OCI-LY3 (cell line): ENCODE data around the gene HYI.

Experiments used
- H2AFZ ChIP-seq: fragments of 200-600, 300-600 bp; shearing (Covaris generic); 2 replicates; pipeline ENCODE4 v1.6.0; 2014; ENCODE audit warnings: antibody characterized with exemption, low read depth, low read length
- H3K27ac ChIP-seq: fragments of 200-600, 300-600 bp; sonication (generic); 2 replicates; pipeline ENCODE4 v1.5.1; 2014; ENCODE audit warnings: mild to moderate bottlenecking, low read length, moderate library complexity, mixed read lengths
- H3K27me3 ChIP-seq: fragments of 200-600, 300-600 bp; sonication (generic); 2 replicates; pipeline ENCODE4 v1.6.1; 2014; ENCODE audit warnings: low read depth, low read length, mixed read lengths
- H3K36me3 ChIP-seq: fragments of 200-600, 300-600 bp; sonication (generic); replicated peaks from 2 replicates; pipeline ENCODE3; 2014; ENCODE audit warnings: low read depth, low read length, mixed read lengths
- H3K4me1 ChIP-seq: fragments of 300-600, 200-600 bp; sonication (generic); 2 replicates; pipeline ENCODE4 v1.6.1; 2014; ENCODE audit warnings: low read length, mixed read lengths
- H3K4me2 ChIP-seq: fragments of 200-600, 300-600 bp; sonication (generic); 2 replicates; pipeline ENCODE4 v1.6.1; 2014; ENCODE audit warnings: low read length, mixed read lengths
- H3K4me3 ChIP-seq: fragments of 300-600, 200-600 bp; sonication (generic); 2 replicates; pipeline ENCODE4 v1.5.1; 2014; ENCODE audit warnings: antibody characterized with exemption, mild to moderate bottlenecking, low read length, moderate library complexity
- H3K79me2 ChIP-seq: fragments of 300-600, 200-600 bp; shearing (Covaris generic); 2 replicates; pipeline ENCODE4 v1.6.1; 2014; ENCODE audit warnings: mild to moderate bottlenecking, low read length, mixed read lengths
- H3K9ac ChIP-seq: fragments of 300-600, 200-600 bp; shearing (Covaris generic); 2 replicates; pipeline ENCODE4 v1.6.0; 2014; ENCODE audit warnings: mild to moderate bottlenecking, low read length, moderate library complexity
- H3K9me3 ChIP-seq: fragments of 200-600, 300-600 bp; shearing (Covaris generic); 2 replicates; pipeline ENCODE4 v1.6.1; 2014; ENCODE audit warnings: low read length, mixed read lengths; ENCODE audit not compliant: insufficient read depth
- H4K20me1 ChIP-seq: fragments of 200-600, 300-600 bp; sonication (generic); 2 replicates; pipeline ENCODE4 v1.6.1; 2016; ENCODE audit warnings: low read length, mixed read lengths; ENCODE audit not compliant: insufficient read depth
- CTCF ChIP-seq: fragments of 200-600, 300-600 bp; sonication (generic); IDR thresholded peaks from 2 replicates; pipeline ENCODE4 v1.5.1; 2014; ENCODE audit warnings: antibody characterized with exemption, low read length, low read depth
- EZH2phosphoT487 ChIP-seq: fragments of 200-600 bp; shearing (Covaris generic); IDR thresholded peaks from 2 replicates; pipeline ENCODE4 v1.6.1; 2018; ENCODE audit warnings: antibody characterized with exemption, mixed run types, low read depth

Gene HYI

GRCh38 chr1:43446881-43447835 is 6.6 kb downstream of the HYI start:
- no peaks in the 10 kb centered on the region for H3K9me3 ChIP-seq

GRCh38 chr1:43446388-43446740 is 7.4 kb downstream of the HYI start:
- H3K9ac ChIP-seq, result no peak overlapping the region
- no peak overlapping the region for H3K27ac ChIP-seq
- H3K79me2 ChIP-seq, result no peaks in the 10 kb centered on the region
- H3K4me1 ChIP-seq, result no peaks in the 10 kb centered on the region
- H3K4me3 ChIP-seq, result no peak overlapping the region
- H2AFZ ChIP-seq, result no peak overlapping the region
- no peaks in the 10 kb centered on the region for H3K9me3 ChIP-seq
- no peaks in the 10 kb centered on the region for H3K27me3 ChIP-seq
- no peaks in the 10 kb centered on the region for H3K36me3 ChIP-seq
- no peak overlapping the region for H3K4me2 ChIP-seq
- no peak for TF ChIP-seq CTCF
- no peak for TF ChIP-seq EZH2phosphoT487
- no peaks in the 10 kb centered on the region for H4K20me1 ChIP-seq

More at GRCh38 chr1:43446881-43447835, 6.6 kb downstream of the HYI start:
- no peaks in the 10 kb centered on the region for H4K20me1 ChIP-seq
- no peaks in the 10 kb centered on the region for H3K4me1 ChIP-seq
- no peaks in the 10 kb centered on the region for H3K27me3 ChIP-seq
- no peak overlapping the region for H3K4me2 ChIP-seq
- TF ChIP-seq CTCF (no peak), EZH2phosphoT487 (no peak)
- H2AFZ ChIP-seq, result no peak overlapping the region
- H3K27ac ChIP-seq, result no peak overlapping the region
- no peak overlapping the region for H3K9ac ChIP-seq
- no peaks in the 10 kb centered on the region for H3K79me2 ChIP-seq
- H3K36me3 ChIP-seq, result no peaks in the 10 kb centered on the region
- H3K4me3 ChIP-seq, result no peak overlapping the region

- TF ChIP-seq CTCF (no peak), EZH2phosphoT487 (no peak)
- Histone ChIP-seq H3K4me1 (no peaks in the 10 kb centered on the region), H4K20me1 (no peaks in the 10 kb centered on the region), H3K4me3 (no peak overlapping the region), H3K27ac (no peak overlapping the region), H3K9ac (no peak overlapping the region), H3K27me3 (no peaks in the 10 kb centered on the region), H3K9me3 (no peaks in the 10 kb centered on the region), H2AFZ (no peak overlapping the region), H3K4me2 (no peak overlapping the region), H3K79me2 (no peaks in the 10 kb centered on the region), H3K36me3 (no peaks in the 10 kb centered on the region)
Measured at GRCh38 chr1:43445606-43446387, 7.9 kb downstream of the HYI start.

- Histone ChIP-seq H3K27ac (no peak overlapping the region), H3K4me1 (no peaks in the 10 kb centered on the region), H3K9ac (no peak overlapping the region), H4K20me1 (no peaks in the 10 kb centered on the region), H3K4me2 (no peak overlapping the region), H3K27me3 (no peaks in the 10 kb centered on the region), H3K4me3 (no peak overlapping the region), H3K79me2 (no peaks in the 10 kb centered on the region), H3K36me3 (no peaks in the 10 kb centered on the region), H3K9me3 (no peaks in the 10 kb centered on the region), H2AFZ (no peak overlapping the region)
- TF ChIP-seq EZH2phosphoT487 (no peak), CTCF (no peak)
Measured at GRCh38 chr1:43444836-43445235, 8.9 kb downstream of the HYI start.
